B cell (primary cell): Measurements from ENCODE around the gene PTGIR. TPM values are rescaled to one million over a fixed set of nuclear protein-coding genes. Genes with fewer than 3 reads are reported as not detected.

Source experiments
- ATAC-seq: fragments of 200-7000 bp; cut with Tn5 transposase; one replicate; pipeline ENCODE4 v1.10.0; 2021; ENCODE audit warnings: low read depth, mild to moderate bottlenecking, moderate number of reproducible peaks, moderate library complexity
- CTCF ChIA-PET: fragments of 350-600 bp; sonication (Branson Sonifier 250); formaldehyde crosslinking; loops from one replicate; lab custom pipeline; 2021; ENCODE audit warnings: antibody characterized with exemption, inconsistent platforms; lab: Charles Lee
- POLR2A ChIA-PET: fragments of 350-600 bp; sonication (Branson Sonifier 250); formaldehyde crosslinking; loops from one replicate; lab custom pipeline; 2021; ENCODE audit warnings: antibody characterized with exemption; lab: Charles Lee
- DNase-seq: peaks from one replicate; pipeline ENCODE4 v3.0.0; 2013
- H2AFZ ChIP-seq: 2 replicates; pipeline ENCODE4 v1.6.1; 2012; ENCODE audit warnings: mild to moderate bottlenecking, low read depth, low read length; ENCODE audit not compliant: insufficient read depth, poor library complexity, severe bottlenecking
- H3K27ac ChIP-seq, 2 donors: 1 replicate in 1 of 2; 2 replicates in 1 of 2; pipeline ENCODE4 v1.5.1; 2012 to 2013; ENCODE audit warnings: low read length in 2 of 2, mild to moderate bottlenecking in 2 of 2, moderate library complexity in 1 of 2
- H3K27me3 ChIP-seq, 4 experiments: fragments of 200-600 bp in 1 of 4; sonication (generic) in 1 of 4; replicated peaks in 1 of 4; 1 replicate in 2 of 4; 2 replicates in 2 of 4; pipeline versions ENCODE4 v1.6.1 to v1.7.0; 2013 to 2016; ENCODE audit warnings: low read length in 3 of 4, mild to moderate bottlenecking in 2 of 4, mixed read lengths in 1 of 4, moderate library complexity in 1 of 4; ENCODE audit not compliant: insufficient read depth in 4 of 4, control insufficient read depth in 3 of 4; ENCODE audit errors: control extremely low read depth in 1 of 4
- H3K36me3 ChIP-seq, 2 experiments: replicated peaks in 1 of 2; 1 replicate in 1 of 2; 2 replicates in 1 of 2; pipeline versions ENCODE4 v1.6.1 to v1.7.1; 2013; ENCODE audit warnings: low read length in 1 of 2; ENCODE audit not compliant: insufficient read depth in 2 of 2, control insufficient read depth in 1 of 2; ENCODE audit errors: control extremely low read depth in 1 of 2, extremely low read depth in 1 of 2
- H3K4me1 ChIP-seq, 2 donors: fragments of 200-600 bp in 1 of 2; sonication (generic) in 1 of 2; 1 replicate in 1 of 2; 2 replicates in 1 of 2; pipeline versions ENCODE4 v1.5.1 to v1.6.1; 2013 to 2017; ENCODE audit warnings: low read length in 2 of 2; ENCODE audit not compliant: control insufficient read depth in 2 of 2, insufficient read depth in 2 of 2
- H3K4me2 ChIP-seq: replicated peaks from 2 replicates; pipeline ENCODE3; 2012; ENCODE audit warnings: mild to moderate bottlenecking, low read depth, low read length; ENCODE audit not compliant: poor library complexity, severe bottlenecking
- H3K4me3 ChIP-seq, 5 experiments: fragments of 200-600 bp in 1 of 5; sonication (generic) in 1 of 5; 1 replicate in 3 of 5; 2 replicates in 2 of 5; pipeline versions ENCODE4 v1.5.1 to v1.7.0; 2011 to 2016; ENCODE audit warnings: low read length in 4 of 5, mild to moderate bottlenecking in 4 of 5, low read depth in 2 of 5, control low read depth in 1 of 5, moderate library complexity in 1 of 5; ENCODE audit not compliant: insufficient read depth in 1 of 5; ENCODE audit errors: control extremely low read depth in 1 of 5, extremely low read depth in 1 of 5
- H3K79me2 ChIP-seq: fragments of 200-600 bp; sonication (generic); one replicate; pipeline ENCODE4 v1.6.0; 2016; ENCODE audit warnings: low read length; ENCODE audit not compliant: control insufficient read depth, insufficient read depth
- H3K9ac ChIP-seq: fragments of 200-600 bp; sonication (generic); 2 replicates; pipeline ENCODE4 v1.6.1; 2017; ENCODE audit warnings: mild to moderate bottlenecking, low read length, moderate library complexity
- H3K9me3 ChIP-seq, 3 donors: one replicate each; pipeline versions ENCODE4 v1.6.1 to v1.7.1; 2013; ENCODE audit warnings: low read length in 2 of 3; ENCODE audit not compliant: control insufficient read depth in 2 of 3, insufficient read depth in 1 of 3; ENCODE audit errors: control extremely low read depth in 1 of 3
- H4K20me1 ChIP-seq: 2 replicates; pipeline ENCODE4 v1.6.0; 2012; ENCODE audit warnings: mild to moderate bottlenecking, low read length; ENCODE audit not compliant: insufficient read depth, control insufficient read depth, poor library complexity, severe bottlenecking
- H3K27ac Mint-ChIP-seq: one replicate; pipeline ENCODE4 v1.8.0; 2021; ENCODE audit warnings: mixed read lengths
- H3K27me3 Mint-ChIP-seq: one replicate; pipeline ENCODE4 v1.8.0; 2021; ENCODE audit warnings: mixed read lengths
- H3K4me1 Mint-ChIP-seq: one replicate; pipeline ENCODE4 v1.8.0; 2021; ENCODE audit warnings: mixed read lengths
- H3K4me3 Mint-ChIP-seq: one replicate; pipeline ENCODE4 v1.8.0; 2021; ENCODE audit warnings: mixed read lengths
- H3K9me3 Mint-ChIP-seq: one replicate; pipeline ENCODE4 v1.8.0; 2022; ENCODE audit warnings: mixed read lengths; ENCODE audit not compliant: insufficient read depth
- CTCF ChIP-seq: fragments of 200-600 bp; IDR thresholded peaks from one replicate; pipeline ENCODE4 v1.8.0; 2022; ENCODE audit warnings: antibody characterized with exemption, mild to moderate bottlenecking
- EZH2 ChIP-seq: IDR thresholded peaks from 2 replicates; pipeline ENCODE4 v1.6.1; 2012; ENCODE audit warnings: borderline replicate concordance, low read depth, mild to moderate bottlenecking, moderate library complexity, low read length; ENCODE audit not compliant: insufficient read depth, poor library complexity, severe bottlenecking
- WGBS: methylation state at CpG from one replicate; pipeline ENCODE4 v1.1.5; 2013; ENCODE audit warnings: missing lambda C conversion rate; ENCODE audit not compliant: insufficient coverage; 5-methylcytosine and 5-hydroxymethylcytosine counted together
- intact Hi-C: fragments of 100-400 bp; cut with micrococcal nuclease; formaldehyde crosslinking; loops from one replicate; pipeline ENCODE4 v1.10.0; 2022
- polyA plus RNA-seq: library from polyadenylated mRNA; depleted of rRNA; stranded (reverse); fragments of >200 nt; gene quantifications from 2 replicates; pipeline ENCODE4 v1.2.3, GENCODE V29; 2012
- total RNA-seq, 2 donors: library from RNA; stranded (reverse); fragments of 120-200 nt in 1 of 2; gene quantifications; 1 replicate in 1 of 2; 2 replicates in 1 of 2; pipeline versions ENCODE4 v1.2.3 to v1.2.4, GENCODE V29; 2013 to 2022

Gene PTGIR
- total and polyA plus RNA-seq, 2 donors (not counting 1 experiment from before 2014, with no cell fraction given), result 1.9 to 2.1 TPM

GRCh38 chr19:46615966-46616365 is 8.9 kb downstream of the PTGIR start:
- Mint-ChIP-seq H3K27ac (peak overlapping the region; percentile 84), H3K4me1 (peaks cover 66% of the 10 kb centered on the region)
- H4K20me1 ChIP-seq, result no peaks in the 10 kb centered on the region

More at GRCh38 chr19:46615966-46616365, 8.9 kb downstream of the PTGIR start:
- Histone ChIP-seq H3K4me1 (peaks cover 58 to 82% of the 10 kb centered on the region in 2 donors), H3K27ac (no peak overlapping the region), H3K9me3 (peaks cover 0 to 7% (median 0%) of the 10 kb centered on the region in 3 donors), H3K36me3 (no peaks in the 10 kb centered on the region), H3K4me3 (no peak overlapping the region), H3K9ac (no peak overlapping the region), H3K4me2 (no peak overlapping the region), H3K27me3 (no peaks in the 10 kb centered on the region), H3K79me2 (no peaks in the 10 kb centered on the region), H2AFZ (no peak overlapping the region)
- DNase-seq (peak; percentile 17), ATAC-seq (no peak)
- Mint-ChIP-seq H3K9me3 (no peaks in the 10 kb centered on the region), H3K4me3 (peak overlapping the region; percentile 66), H3K27me3 (no peaks in the 10 kb centered on the region)
- TF ChIP-seq CTCF (no peak), EZH2 (no peak)
- intact Hi-C loops, result loop anchor here (2.0 to 5.0 kb wide), 2 partner anchors 15 to 101 kb away; partner anchors contain the start of genes CALM3 and PRKD2
- POLR2A ChIA-PET, result interaction anchor here (0.7 to 3.2 kb wide), 4 partner anchors 12 to 21 kb away, joined by 10 to 17 read pairs (median 12); partner anchors contain the start of gene CALM3
- WGBS, result 98% methylated on average over 5 of the region's 10 CpGs
- CTCF ChIA-PET, result interaction anchor here (1.3 to 16.2 kb wide), 6 partner anchors 12 to 113 kb away, joined by 4 to 447 read pairs (median 12); partner anchors contain the start of genes CALM3, DACT3 and GNG8
